CD4-positive, alpha-beta T cell (primary cell): ENCODE measurements around the gene DBX1. TPM values are rescaled to one million over a fixed set of nuclear protein-coding genes. Genes with fewer than 3 reads are reported as not detected.
"Not testable (repeated sequence)": the region's sequence is repeated elsewhere in the genome, so short reads cannot be mapped to it uniquely, and the experiment has no call there.

Experiments used
- ATAC-seq: fragments of 200-7000 bp; cut with Tn5 transposase; one replicate; pipeline ENCODE4 v1.10.0; 2022; ENCODE audit warnings: mild to moderate bottlenecking; ENCODE audit not compliant: poor library complexity
- CTCF ChIA-PET: fragments of 350-600 bp; sonication (Branson Sonifier 250); formaldehyde crosslinking; loops from one replicate; lab custom pipeline; 2021; ENCODE audit warnings: antibody characterized with exemption, inconsistent platforms; lab: Charles Lee
- POLR2A ChIA-PET: fragments of 350-600 bp; sonication (Branson Sonifier 250); formaldehyde crosslinking; loops from one replicate; lab custom pipeline; 2021; ENCODE audit warnings: antibody characterized with exemption, inconsistent platforms; lab: Charles Lee
- DNase-seq, 14 experiments: peaks; one replicate each; pipeline ENCODE4 v3.0.0-alpha.2; 2013 to 2020; ENCODE audit warnings: mixed read lengths in 2 of 14
- H3K27ac ChIP-seq, 2 donors: one replicate each; pipeline versions ENCODE4 v1.5.1 to v1.7.0; 2013; ENCODE audit warnings: low read length in 2 of 2, low read depth in 1 of 2, mild to moderate bottlenecking in 1 of 2
- H3K27me3 ChIP-seq, 2 experiments: 1 replicate in 1 of 2; 2 replicates in 1 of 2; pipeline versions ENCODE4 v1.6.1 to v1.7.0; 2013; ENCODE audit warnings: low read length in 2 of 2, control low read depth in 1 of 2, mild to moderate bottlenecking in 1 of 2, moderate library complexity in 1 of 2; ENCODE audit not compliant: insufficient read depth in 2 of 2, control insufficient read depth in 1 of 2
- H3K36me3 ChIP-seq: one replicate; pipeline ENCODE4 v1.6.1; 2013; ENCODE audit warnings: low read length, control low read depth; ENCODE audit not compliant: insufficient read depth
- H3K4me1 ChIP-seq: one replicate; pipeline ENCODE4 v1.6.1; 2013; ENCODE audit warnings: low read length, control low read depth; ENCODE audit not compliant: insufficient read depth
- H3K4me3 ChIP-seq: one replicate; pipeline ENCODE4 v1.5.1; 2013; ENCODE audit warnings: mild to moderate bottlenecking, low read length, moderate library complexity
- H3K9me3 ChIP-seq, 2 experiments: 1 replicate in 1 of 2; 2 replicates in 1 of 2; pipeline versions ENCODE4 v1.6.1 to v1.7.0; 2013; ENCODE audit warnings: low read length in 2 of 2, mild to moderate bottlenecking in 2 of 2, control low read depth in 1 of 2, moderate library complexity in 1 of 2; ENCODE audit not compliant: control insufficient read depth in 1 of 2, insufficient read depth in 1 of 2
- H3K27ac Mint-ChIP-seq: one replicate; pipeline ENCODE4 v1.8.0; 2020; ENCODE audit warnings: mixed read lengths
- H3K27me3 Mint-ChIP-seq: one replicate; pipeline ENCODE4 v1.8.0; 2021; ENCODE audit warnings: mixed read lengths
- H3K36me3 Mint-ChIP-seq: one replicate; pipeline ENCODE4 v1.8.0; 2021; ENCODE audit warnings: low read depth, mixed read lengths
- H3K4me1 Mint-ChIP-seq: one replicate; pipeline ENCODE4 v1.8.0; 2021; ENCODE audit warnings: low read depth, mixed read lengths
- H3K4me3 Mint-ChIP-seq: one replicate; pipeline ENCODE4 v1.8.0; 2020; ENCODE audit warnings: mild to moderate bottlenecking, mixed read lengths
- H3K9me3 Mint-ChIP-seq: one replicate; pipeline ENCODE4 v1.8.0; 2020; ENCODE audit warnings: mixed read lengths
- intact Hi-C, 2 experiments: fragments of 100-400 bp; cut with DNase I in 1 of 2; cut with micrococcal nuclease in 1 of 2; formaldehyde crosslinking; loops; one replicate each; pipeline versions ENCODE4 v1.15.1 to v1.9.0; 2023 to 2025; cut with DNase I, micrococcal nuclease
- total RNA-seq, 174 experiments: library from RNA in 2 of 174; stranded (reverse) in 2 of 174; gene quantifications; one replicate each; pipeline ENCODE4 v1.2.3 and lab custom pipeline; 2021 to 2026
- TF ChIP-seq, protein P1 (sequence below): fragments of 200-600 bp; IDR thresholded peaks from one replicate; pipeline ENCODE4 v1.8.0; 2022; ENCODE audit warnings: antibody characterized with exemption, mild to moderate bottlenecking

Gene DBX1
- total RNA-seq, 2 experiments from 2014 or later: 0.17 to 0.19 TPM

DNA sequence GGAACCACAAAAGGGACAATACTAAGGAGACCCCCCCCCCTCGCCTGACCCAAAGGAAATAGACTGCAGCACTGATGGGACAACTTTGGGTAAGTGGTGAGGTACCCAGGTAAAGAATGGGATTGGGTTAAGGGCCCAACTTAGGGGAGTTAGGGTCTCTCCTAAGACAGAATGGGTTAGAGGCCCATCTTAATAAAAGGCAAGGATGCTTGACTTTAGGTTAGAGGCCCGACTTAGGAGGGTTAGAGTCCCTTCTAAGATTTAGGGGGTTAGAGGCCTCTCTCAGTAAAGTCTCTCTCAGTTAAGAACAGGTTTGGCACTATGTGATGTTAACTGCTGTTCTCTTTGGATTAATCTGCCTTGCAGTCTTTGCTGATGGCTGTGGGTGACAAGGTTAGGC is 41.0 kb upstream of the DBX1 start:
- H3K9me3 Mint-ChIP-seq: no peaks in the 10 kb centered on the region
- H3K9me3 ChIP-seq: no peaks in the 10 kb centered on the region
- H3K4me1 ChIP-seq: no peaks in the 10 kb centered on the region
- CTCF ChIA-PET: no interaction called here
- ATAC-seq: no peak
- DNase-seq: no peak
- H3K4me3 Mint-ChIP-seq: no peak overlapping the region
- H3K36me3 Mint-ChIP-seq: no peaks in the 10 kb centered on the region
- POLR2A ChIA-PET: no interaction called here
- H3K27ac ChIP-seq: no peak overlapping the region
- peaks cover 5 to 25% of the 10 kb centered on the region in 2 experiments for H3K27me3 ChIP-seq
- H3K4me1 Mint-ChIP-seq: no peaks in the 10 kb centered on the region
- no peaks in the 10 kb centered on the region for H3K36me3 ChIP-seq
- peaks cover 58% of the 10 kb centered on the region for H3K27me3 Mint-ChIP-seq
- TF ChIP-seq, protein P1, sequence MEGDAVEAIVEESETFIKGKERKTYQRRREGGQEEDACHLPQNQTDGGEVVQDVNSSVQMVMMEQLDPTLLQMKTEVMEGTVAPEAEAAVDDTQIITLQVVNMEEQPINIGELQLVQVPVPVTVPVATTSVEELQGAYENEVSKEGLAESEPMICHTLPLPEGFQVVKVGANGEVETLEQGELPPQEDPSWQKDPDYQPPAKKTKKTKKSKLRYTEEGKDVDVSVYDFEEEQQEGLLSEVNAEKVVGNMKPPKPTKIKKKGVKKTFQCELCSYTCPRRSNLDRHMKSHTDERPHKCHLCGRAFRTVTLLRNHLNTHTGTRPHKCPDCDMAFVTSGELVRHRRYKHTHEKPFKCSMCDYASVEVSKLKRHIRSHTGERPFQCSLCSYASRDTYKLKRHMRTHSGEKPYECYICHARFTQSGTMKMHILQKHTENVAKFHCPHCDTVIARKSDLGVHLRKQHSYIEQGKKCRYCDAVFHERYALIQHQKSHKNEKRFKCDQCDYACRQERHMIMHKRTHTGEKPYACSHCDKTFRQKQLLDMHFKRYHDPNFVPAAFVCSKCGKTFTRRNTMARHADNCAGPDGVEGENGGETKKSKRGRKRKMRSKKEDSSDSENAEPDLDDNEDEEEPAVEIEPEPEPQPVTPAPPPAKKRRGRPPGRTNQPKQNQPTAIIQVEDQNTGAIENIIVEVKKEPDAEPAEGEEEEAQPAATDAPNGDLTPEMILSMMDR: no peak
- no peak overlapping the region for H3K4me3 ChIP-seq
- H3K27ac Mint-ChIP-seq: no peak overlapping the region
- intact Hi-C loops: no loop called here

DNA sequence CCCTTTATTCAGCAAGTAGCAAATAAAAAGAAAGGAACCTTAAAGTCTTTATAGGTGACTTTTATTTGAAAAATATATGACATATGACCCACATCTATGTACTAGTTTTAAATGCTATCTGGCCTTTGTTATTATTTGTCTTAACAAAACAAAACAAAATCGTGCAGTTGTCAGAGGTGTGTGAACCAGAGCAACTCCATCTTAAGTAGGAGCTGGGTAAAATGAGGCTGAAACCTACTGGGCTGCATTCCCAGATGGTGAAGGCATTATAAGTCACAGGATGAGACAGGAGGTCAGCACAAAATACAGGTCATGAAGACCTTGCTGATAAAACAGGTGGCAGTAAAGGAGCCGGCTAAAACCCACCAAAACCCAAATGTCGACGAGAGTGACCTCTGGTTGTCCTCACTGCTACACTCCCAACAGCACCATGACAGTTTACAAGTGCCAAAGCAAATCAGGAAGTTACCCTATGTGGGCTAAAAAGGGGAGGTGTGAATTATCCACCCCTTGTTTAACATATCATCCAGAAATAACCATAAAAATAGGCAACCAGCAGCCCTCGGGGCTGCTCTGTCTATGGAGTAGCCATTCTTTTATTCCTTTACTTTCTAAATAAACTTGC is 40.2 kb upstream of the DBX1 start:
- H3K4me3 Mint-ChIP-seq, H3K4me3 ChIP-seq, intact Hi-C loops, H3K36me3 ChIP-seq, H3K4me1 ChIP-seq, H3K36me3 Mint-ChIP-seq, ATAC-seq, CTCF ChIA-PET, H3K27ac Mint-ChIP-seq, DNase-seq, POLR2A ChIA-PET, H3K4me1 Mint-ChIP-seq, H3K9me3 Mint-ChIP-seq, H3K9me3 ChIP-seq, H3K27ac ChIP-seq: not testable (repeated sequence)
- peaks cover 5 to 18% of the 10 kb centered on the region in 2 experiments for H3K27me3 ChIP-seq
- peaks cover 54% of the 10 kb centered on the region for H3K27me3 Mint-ChIP-seq

DNA sequence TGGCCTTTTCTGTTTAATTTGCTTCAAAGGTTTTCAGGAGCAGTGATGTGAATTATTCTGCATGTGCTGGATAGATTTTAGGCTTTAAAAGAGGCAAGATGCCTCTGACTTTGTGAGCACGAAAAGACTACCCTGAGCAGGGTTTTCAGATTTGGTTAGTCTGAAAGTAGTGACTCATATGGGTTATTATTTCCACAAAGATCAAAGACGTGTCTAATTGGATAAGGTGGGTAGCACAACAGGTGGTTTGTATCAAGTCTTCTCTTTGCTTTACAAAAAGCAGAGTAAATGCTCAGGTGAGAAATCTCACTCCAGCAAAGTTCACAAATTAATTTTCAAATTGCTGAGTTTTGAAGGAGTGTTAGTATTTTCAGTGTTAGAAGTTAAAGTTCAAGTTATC is 37.6 kb upstream of the DBX1 start:
- Histone ChIP-seq H3K27ac (no peak overlapping the region), H3K4me3 (no peak overlapping the region), H3K4me1 (no peaks in the 10 kb centered on the region), H3K36me3 (no peaks in the 10 kb centered on the region), H3K27me3 (peaks cover 9 to 15% of the 10 kb centered on the region in 2 experiments), H3K9me3 (peaks cover 0 to 3% of the 10 kb centered on the region in 2 experiments)
- TF ChIP-seq, protein P1: no peak
- H3K27me3 Mint-ChIP-seq: peaks cover 42% of the 10 kb centered on the region
- CTCF ChIA-PET: no interaction called here
- DNase-seq (no peak), ATAC-seq (no peak)
- intact Hi-C loops: no loop called here
- H3K36me3 Mint-ChIP-seq: no peaks in the 10 kb centered on the region
- H3K4me3 Mint-ChIP-seq: no peak overlapping the region
- H3K27ac Mint-ChIP-seq: no peak overlapping the region
- H3K9me3 Mint-ChIP-seq: no peaks in the 10 kb centered on the region
- POLR2A ChIA-PET: no interaction called here
- H3K4me1 Mint-ChIP-seq: no peaks in the 10 kb centered on the region

DNA sequence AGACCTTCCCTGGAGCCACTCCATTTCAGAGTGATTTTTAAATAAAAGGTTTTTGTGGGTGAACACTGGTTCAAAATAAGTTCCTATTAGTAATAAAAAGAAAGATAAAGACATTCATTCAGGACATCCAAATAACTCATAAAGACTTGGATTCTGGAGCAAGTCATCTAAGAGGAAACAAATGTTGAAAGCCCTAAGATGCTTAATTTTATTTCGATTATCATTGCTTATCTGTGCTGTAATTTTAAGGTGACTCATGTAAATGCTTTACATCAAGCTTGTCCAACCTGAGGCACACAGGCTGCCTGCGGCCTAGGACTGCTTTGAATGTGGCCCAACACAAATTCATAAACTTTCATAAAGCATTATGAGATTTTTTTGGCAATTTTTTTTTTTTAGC is 34.2 kb upstream of the DBX1 start:
- Histone ChIP-seq H3K36me3 (no peaks in the 10 kb centered on the region), H3K9me3 (peaks cover 0 to 3% of the 10 kb centered on the region in 2 experiments), H3K27me3 (peaks cover 1 to 4% of the 10 kb centered on the region in 2 experiments), H3K27ac (no peak overlapping the region), H3K4me1 (no peaks in the 10 kb centered on the region), H3K4me3 (no peak overlapping the region)
- intact Hi-C loops: no loop called here
- H3K27ac Mint-ChIP-seq: no peak overlapping the region
- ATAC-seq: no peak
- POLR2A ChIA-PET: no interaction called here
- TF ChIP-seq, protein P1: no peak
- DNase-seq: no peak
- H3K4me1 Mint-ChIP-seq: no peaks in the 10 kb centered on the region
- H3K9me3 Mint-ChIP-seq: no peaks in the 10 kb centered on the region
- no peaks in the 10 kb centered on the region for H3K36me3 Mint-ChIP-seq
- H3K4me3 Mint-ChIP-seq: no peak overlapping the region
- CTCF ChIA-PET: no interaction called here
- peaks cover 20% of the 10 kb centered on the region for H3K27me3 Mint-ChIP-seq
